Measurements from ENCODE around the gene CCR6.

CCR6 gene

GRCh38 chr6:167099707-167100106 is 23.2 kb upstream of the CCR6 start:
- no peak for DNase-seq

DNA sequence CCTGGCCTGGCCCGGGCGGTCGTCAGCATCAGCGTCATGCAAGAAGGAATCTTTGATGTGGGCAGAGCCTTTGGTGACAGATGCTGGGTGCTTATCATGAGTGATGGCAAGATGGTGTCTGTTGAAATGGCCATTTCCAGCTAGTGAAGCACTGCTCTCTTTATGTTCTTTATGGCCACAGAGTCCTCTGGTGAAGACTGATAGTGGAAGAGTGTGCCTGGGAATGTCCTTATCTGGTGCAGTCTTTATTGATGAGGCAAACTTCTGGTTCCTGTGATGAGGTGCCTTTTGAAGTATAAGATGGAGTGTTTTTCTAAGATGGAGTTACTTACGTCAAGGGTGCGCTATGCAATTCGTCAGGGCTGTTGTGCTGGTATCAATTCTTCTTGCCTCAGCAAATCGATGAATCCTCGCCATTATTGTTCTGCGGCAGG is 22.6 kb upstream of the CCR6 start:
- no peak for DNase-seq

GRCh38 chr6:167102318-167102717 is 20.6 kb upstream of the CCR6 start:
- no peak for DNase-seq

DNA sequence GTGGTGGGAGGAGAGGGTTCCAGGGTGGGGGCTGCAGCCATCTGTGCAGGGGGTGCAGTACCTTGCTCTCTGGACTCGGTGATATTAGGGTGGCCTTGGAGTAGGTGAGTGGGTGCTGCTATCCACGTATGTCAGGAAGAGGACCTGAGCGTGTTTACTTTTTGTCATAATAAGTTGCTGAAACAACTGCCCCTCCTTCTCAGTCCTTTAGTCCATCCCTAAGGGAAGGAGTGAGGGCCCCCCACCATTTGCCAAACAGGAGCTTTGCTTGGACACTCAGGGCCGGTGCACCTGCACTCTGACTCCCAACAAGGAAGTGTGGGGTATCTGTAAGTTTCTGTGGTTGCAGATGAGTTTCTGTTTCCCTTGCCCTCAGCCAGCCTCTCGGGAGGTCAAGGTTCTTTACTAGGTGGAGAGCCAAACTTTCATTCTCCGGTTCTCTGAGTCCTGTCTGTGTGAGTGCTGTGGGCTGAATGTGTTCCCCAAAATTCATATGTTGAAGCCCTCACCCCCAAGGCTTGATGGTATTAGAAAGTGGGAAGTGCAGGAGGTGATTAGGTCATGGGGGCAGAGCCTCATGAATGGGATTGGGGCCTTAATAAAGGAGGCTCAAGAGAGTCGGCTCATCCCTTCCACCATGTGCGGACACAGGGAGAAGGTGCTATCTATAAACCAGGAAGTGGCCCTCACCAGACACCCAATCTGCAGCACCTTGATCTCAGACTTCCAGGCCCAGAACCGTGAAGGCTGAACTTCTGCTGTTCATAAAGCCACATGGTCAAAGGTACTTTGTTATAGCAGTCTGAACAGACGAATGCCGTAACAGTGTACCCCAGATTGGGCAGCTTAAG is 19.6 kb upstream of the CCR6 start:
- no peak for DNase-seq

DNA sequence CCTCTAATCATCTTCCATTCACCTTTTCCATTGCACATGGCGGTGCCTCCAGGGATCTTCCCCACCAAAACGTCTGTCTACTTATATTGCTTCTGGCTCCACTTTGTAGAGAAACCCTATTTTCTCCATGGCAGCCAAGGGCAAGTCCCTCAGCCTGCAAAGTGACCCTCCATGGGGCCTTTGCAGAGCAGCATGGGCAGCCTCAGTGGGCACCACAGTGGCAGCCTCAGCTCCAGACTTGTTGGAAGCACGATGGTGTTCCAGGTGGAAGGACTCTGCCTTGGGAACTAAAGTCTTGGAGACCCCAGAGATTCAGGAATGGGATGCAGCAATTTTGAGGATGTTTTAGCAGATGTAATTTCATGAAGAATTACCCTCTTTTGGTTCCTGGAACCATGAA is 18.5 kb upstream of the CCR6 start:
- DNase-seq = no peak

- no peak for DNase-seq
These were observed 17.8 kb upstream of the CCR6 start for GRCh38 chr6:167105060-167105459.

DNA sequence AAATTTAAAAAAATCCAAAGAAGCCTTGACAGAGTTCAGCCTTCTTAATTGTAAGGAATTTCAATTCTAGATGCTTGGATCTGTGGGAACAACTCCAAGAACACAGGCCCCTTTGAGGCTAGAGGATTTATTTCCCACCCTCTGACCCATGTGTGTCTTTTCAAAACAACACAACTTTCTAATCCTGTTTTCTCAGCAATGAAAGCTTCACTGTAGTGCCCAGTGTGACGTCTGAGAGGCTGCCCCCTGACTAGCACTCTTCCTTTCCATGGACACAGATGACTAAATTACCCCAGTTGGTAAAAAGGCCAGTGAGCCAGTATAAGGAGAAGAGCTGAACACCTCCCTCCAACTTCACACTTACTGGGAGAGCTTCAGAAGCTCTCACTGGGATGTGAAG is 16.5 kb upstream of the CCR6 start:
- DNase-seq = no peak

- no peak for DNase-seq
These were observed 15.1 kb upstream of the CCR6 start for GRCh38 chr6:167107787-167108186.

GRCh38 chr6:167108278-167108677 is 14.6 kb upstream of the CCR6 start:
- DNase-seq = no peak

DNA sequence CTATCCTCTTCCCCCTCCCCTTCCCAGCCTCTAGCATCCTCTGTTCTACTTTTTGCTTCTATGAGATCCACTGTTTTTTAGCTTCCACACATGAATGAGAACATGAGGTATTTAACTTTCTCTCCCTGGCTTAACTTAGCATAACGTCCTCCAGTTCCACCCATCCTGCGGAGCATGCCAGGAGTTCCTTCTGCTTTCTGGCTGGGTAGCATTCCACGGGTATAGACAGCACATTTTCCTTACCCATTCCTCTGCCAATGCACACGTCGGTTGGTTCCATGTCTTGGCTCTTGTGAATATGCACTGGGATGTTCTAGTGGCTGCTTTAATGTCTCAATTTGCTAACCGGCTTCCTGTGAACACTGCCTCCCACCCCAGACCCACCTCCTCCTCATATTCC is 13.2 kb upstream of the CCR6 start:
- DNase-seq = no peak

- DNase-seq = no peak
These were observed 11.3 kb upstream of the CCR6 start for GRCh38 chr6:167111597-167111996.

GRCh38 chr6:167112421-167112820 is 10.5 kb upstream of the CCR6 start:
- DNase-seq = no peak

DNA sequence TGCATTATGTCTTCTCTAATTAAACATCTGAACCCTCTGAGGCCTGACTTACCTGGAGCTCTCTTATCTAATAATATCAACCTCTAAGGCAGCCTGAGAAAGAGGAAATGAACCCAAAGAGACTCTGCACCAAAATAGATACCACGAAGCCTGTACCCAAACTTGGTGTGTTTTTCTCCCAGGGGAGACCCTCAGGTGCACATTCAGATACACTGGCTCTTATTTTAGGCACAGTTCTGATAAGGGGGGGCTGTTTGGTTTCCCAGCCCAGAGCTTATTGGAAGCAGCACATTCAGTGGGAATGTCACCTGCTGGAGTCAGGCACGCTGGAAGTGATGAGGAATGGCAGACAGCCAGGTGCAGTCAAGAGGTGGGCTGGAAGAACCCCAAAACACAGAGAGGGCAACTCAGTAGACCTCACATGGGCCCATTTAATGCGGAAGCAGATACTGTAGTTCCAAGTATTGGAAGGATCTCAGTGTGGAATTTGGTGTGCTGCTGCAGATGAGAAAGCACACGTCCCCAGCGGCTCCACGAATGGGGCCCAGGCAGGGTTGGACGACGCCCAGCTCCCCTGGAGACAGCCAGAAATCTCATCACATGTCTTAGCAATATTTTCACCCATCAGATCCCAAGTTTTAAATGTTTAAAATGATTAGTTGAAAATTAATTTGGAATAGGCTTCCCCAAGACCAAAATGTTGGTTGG is 9.7 kb upstream of the CCR6 start:
- no peak for DNase-seq

GRCh38 chr6:167113935-167114910 is 8.7 kb upstream of the CCR6 start:
- no peak for DNase-seq

- DNase-seq = no peak
These were observed 7.8 kb upstream of the CCR6 start for GRCh38 chr6:167115054-167115453.

GRCh38 chr6:167116109-167116837 is 6.6 kb upstream of the CCR6 start:
- DNase-seq = no peak

DNA sequence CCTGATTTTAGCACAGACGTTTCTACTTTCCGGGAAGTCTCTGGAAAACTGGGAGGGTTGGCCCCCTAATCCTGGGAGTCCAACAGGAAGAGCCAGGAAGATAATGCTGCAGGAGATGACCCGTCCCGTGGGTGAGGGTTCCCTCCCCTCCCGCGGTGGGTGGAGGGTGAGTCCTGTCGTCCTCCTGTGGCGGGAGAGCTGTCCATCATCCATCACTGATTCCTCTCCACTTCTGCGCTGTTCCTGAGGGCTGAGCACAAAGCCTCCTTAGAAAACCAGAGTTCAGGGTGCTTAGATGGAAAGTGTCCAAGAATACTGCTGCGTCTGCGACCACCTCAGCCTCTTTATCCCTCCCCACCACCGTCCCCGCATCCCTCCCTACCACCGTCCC is 6.1 kb upstream of the CCR6 start:
- DNase-seq = no peak

DNA sequence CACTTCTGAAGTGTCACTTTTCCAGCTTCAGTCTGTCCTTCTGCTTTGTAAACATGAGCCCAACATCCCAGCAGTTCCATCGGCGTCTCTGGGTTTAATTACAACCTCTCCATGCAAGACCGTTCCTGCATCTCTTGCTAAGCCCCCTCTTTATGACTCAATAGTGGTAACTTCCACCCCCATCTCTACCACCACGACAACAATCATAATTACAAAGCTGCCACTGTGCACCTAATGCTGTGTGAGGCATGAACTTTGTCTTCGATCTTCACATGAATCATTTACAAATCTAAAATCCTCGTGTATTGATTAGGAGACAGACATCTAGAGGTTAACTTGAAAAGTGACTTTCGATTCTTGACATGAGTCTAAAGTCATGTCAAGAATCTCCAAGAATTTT is 4.9 kb upstream of the CCR6 start:
- DNase-seq = no peak

GRCh38 chr6:167118839-167119238 is 4.1 kb upstream of the CCR6 start:
- no peak for DNase-seq

DNA sequence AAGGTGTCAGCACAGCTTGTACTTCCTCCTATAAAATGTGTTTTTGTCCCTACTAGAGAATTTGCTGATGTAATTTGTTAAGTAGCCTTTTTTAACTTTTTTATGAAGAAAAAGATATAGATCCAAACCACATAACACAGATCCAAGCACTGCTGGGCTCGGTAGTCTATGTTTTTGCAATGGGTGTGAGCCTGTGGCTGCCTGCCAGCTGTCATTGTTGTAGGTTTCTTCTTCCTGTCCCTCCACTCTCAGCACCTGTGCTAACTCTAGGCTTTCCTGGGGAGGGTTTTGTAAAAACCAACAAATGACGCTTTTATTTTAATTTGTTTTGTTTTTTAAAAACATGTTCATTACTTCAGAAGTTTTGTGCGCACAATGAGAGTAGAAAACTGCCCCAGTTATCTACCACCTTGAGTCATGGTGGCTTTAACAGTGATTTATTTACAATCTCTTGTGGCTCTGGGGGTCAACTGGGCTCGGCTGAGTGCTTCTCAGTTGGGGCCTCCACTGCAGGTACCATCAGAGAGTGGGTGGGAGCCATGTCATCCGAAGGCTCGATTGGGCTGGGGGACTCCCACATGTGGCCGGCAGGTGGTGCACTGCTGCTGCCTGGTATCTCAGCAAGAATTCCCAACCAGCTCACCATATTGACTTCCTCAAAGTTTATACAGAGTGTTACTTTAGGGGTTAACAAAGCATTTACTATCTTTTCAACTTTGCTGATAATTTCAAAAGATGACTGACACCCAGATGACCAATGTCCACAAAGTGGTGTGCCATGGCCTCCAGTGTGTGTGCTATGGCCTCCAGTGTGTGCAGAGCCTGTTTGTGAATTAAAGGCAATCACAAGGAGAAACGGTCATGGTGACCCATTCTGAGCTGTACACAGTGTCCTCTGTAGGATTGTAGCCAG is 3.0 kb upstream of the CCR6 start:
- no peak for DNase-seq

- no peak for DNase-seq
These were observed 2.4 kb upstream of the CCR6 start for GRCh38 chr6:167120583-167120903.

Data from GDM1 (cell line).